ENCODE measurements around the gene LYRM4.

DNA sequence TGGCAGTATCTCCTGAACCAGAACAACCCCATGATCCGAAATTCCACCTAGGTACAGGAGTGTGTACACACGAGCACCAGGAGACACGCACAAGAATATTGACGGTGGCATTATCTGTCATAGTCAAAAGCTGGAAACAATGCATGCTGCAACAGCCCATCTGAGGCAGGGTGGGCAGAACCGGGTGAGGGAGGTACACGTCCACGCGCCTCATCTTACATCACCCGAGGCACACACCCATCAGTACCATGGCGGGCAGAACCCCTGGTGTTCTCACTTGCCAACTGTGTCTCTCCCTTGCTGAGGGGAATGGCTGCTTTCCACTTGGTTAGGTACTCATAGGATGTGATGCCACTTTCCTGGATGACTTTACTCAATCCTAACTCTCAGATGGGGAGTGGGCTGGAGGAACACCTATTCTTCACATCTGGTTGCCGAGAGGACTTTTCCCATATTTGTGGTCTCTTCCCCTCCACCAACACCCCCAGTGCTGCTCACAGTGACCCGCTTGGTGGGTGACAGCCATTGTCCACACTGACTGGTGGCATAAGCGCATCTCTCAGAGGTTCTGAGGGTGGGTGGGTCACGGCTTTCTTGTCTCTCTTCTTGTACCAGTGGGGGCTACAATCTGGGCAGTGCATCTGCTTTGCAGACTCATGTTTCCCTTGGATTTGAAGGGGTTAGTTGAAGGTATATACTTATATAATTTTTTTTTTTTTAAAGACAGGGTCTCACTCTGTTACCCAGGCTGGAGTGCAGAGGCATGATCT, 162.1 kb downstream of the LYRM4 start:
- TF ChIP-seq CTCF (optimal IDR thresholded peaks at IDR 0.05 in 1 of 3, IDR thresholded peaks at IDR 0.05 in 1 of 3, conservative IDR thresholded peaks at IDR 0.05 in 1 of 3; ENCODE audit: extremely low read depth in 1 of 3, insufficient read depth in 2 of 3, low read length in 3 of 3) (no peak), EZH2 (IDR thresholded peaks at IDR 0.05; ENCODE audit: low read length) (no peak)
